Lower leg skin (tissue), 4 donors: ENCODE data around the gene RNF213. TPM values are rescaled to one million over a fixed set of nuclear protein-coding genes. Genes with fewer than 3 reads are reported as not detected.

Experiments
- DNase-seq, 2 donors: peaks; one replicate each; pipeline ENCODE4 v3.0.0-alpha.2; 2019; ENCODE audit warnings: low spot score in 2 of 2
- H3K4me3 ChIP-seq: fragments of 200-600 bp; sonication (generic); 2 replicates; pipeline ENCODE4 v1.5.1; 2017; ENCODE audit warnings: mild to moderate bottlenecking, low read depth; ENCODE audit not compliant: poor library complexity, severe bottlenecking
- POLR2A ChIP-seq, 2 donors: fragments of 450-650 bp; IDR thresholded peaks; one replicate each; pipeline ENCODE4 v1.6.1; 2016 to 2017; ENCODE audit warnings: antibody characterized with exemption in 2 of 2, mild to moderate bottlenecking in 1 of 2, moderate library complexity in 1 of 2
- WGBS, 2 donors: methylation state at CpG; one replicate each; pipeline ENCODE4 v1.1.5; 2018; 5-methylcytosine and 5-hydroxymethylcytosine counted together
- intact Hi-C: fragments of 100-400 bp; cut with DNase I; formaldehyde crosslinking; loops from one replicate; pipeline ENCODE4 v1.15.0; 2023; ENCODE audit warnings: low total_unique reads
- total RNA-seq, 4 donors: library from RNA; depleted of rRNA; stranded (reverse); fragments of >200 nt; gene quantifications; one replicate each; pipeline ENCODE4 v1.1.0, GENCODE V29; 2016
- TF ChIP-seq, protein P1 (sequence below), 3 donors: fragments of 450-650 bp; IDR thresholded peaks; one replicate each; pipeline ENCODE4 v1.5.1; 2016; ENCODE audit warnings: antibody characterized with exemption in 3 of 3, mild to moderate bottlenecking in 3 of 3, moderate library complexity in 2 of 3

RNF213 gene
- total RNA-seq, 4 donors from 2014 or later: 48.4 to 103 (median 59.8) TPM

DNA sequence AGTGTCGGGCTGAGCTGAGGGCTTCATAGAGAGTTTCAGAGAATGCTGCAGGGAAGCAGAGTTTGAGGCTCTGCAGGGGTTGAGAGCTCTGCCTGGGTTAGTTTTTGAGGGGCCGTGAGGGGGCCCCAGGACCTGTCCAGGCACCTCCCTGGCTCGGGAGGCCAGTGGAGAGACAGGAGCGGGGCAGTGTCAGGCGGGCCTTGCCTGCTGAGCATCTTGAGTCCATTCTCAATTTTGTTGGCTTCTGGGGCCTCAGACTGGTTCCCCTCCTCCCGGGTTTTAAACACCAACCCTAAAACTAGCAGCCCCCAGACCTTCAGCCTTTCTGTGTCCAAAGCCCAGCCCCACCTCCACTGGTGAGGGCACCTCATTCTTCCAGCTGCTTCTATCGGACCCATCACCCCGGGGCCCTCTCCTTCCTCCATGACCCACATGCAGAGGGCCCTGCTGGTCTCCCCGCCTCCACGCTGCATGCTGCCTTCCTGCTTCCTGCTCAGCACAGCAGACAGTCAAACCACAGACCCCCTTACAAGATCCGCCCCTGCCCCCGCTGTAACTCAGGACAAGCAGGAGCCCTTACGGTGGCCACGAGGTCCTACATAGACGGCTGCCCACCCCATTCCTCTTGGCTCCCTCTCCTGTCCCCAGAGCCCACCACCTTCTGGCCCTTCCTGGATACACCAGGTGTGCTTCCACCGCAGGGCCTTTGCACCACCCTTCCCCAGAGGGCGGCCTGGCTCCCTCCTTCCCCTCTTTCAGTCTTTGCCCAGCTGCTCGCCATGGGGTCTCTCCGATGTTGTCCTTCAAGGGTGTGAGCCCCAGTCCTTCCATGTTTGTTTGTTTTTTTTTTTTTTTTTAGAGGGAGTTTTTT, 3.8 kb downstream of the RNF213 start:
- DNase-seq: no peak
- intact Hi-C loops: no loop called here
- no peak overlapping the region for H3K4me3 ChIP-seq
- WGBS, 2 donors: 87 to 90% methylated on average over 19 of the region's 19 CpGs
- TF ChIP-seq, protein P1, sequence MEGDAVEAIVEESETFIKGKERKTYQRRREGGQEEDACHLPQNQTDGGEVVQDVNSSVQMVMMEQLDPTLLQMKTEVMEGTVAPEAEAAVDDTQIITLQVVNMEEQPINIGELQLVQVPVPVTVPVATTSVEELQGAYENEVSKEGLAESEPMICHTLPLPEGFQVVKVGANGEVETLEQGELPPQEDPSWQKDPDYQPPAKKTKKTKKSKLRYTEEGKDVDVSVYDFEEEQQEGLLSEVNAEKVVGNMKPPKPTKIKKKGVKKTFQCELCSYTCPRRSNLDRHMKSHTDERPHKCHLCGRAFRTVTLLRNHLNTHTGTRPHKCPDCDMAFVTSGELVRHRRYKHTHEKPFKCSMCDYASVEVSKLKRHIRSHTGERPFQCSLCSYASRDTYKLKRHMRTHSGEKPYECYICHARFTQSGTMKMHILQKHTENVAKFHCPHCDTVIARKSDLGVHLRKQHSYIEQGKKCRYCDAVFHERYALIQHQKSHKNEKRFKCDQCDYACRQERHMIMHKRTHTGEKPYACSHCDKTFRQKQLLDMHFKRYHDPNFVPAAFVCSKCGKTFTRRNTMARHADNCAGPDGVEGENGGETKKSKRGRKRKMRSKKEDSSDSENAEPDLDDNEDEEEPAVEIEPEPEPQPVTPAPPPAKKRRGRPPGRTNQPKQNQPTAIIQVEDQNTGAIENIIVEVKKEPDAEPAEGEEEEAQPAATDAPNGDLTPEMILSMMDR (IDR thresholded peaks at IDR 0.05): no peak
- TF ChIP-seq POLR2A (IDR thresholded peaks at IDR 0.05): no peak

DNA sequence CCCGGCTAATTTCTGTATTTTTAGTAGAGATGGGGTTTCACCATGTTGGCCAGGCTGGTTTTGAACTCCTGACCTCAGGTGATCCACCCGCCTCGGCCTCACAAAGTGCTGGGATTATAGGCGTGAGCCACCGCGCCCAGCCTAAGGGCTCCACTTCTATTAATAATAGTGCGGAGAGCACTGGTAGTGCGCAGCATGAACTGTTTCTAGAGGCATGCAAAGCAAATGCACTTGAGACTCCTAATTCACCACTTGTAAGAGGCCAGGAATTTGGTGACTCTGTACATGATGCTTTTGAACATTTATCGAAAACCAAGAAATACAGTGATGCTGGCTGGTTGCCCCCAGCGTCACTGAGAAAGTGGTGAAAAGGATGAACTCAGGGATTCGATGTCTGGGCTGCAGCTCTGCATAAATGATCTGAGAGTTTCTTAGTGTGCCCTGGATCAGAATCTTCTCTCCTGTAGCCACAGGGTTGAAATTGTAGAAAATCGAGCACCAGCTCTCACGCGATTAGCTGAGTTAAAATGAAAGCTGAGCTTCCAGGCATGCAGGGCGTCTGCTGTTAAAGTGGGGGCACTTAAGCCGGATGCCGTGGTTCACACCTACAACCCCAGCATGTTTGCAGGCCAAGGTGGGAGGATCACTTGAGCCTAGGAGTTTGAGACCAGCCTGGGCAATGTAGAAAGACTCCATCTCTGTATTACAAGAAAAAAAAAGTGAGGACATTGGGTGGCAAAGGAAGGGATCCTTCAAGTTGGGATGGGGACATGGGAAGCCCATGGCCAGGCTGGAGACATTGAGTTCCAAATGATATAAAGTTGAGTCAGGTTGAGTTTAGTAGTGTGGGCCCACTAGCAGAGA, 4.8 kb downstream of the RNF213 start:
- intact Hi-C loops: no loop called here
- TF ChIP-seq, protein P1 (IDR thresholded peaks at IDR 0.05): no peak
- H3K4me3 ChIP-seq: no peak overlapping the region
- no peak for DNase-seq
- 91% methylated on average over 17 of the region's 17 CpGs for WGBS, 2 donors

GRCh38 chr17:80267391-80267790, 6.7 kb downstream of the RNF213 start:
- intact Hi-C loops: no loop called here
- 93 to 95% methylated on average over 6 of the region's 6 CpGs for WGBS, 2 donors

GRCh38 chr17:80268427-80268826, 7.8 kb downstream of the RNF213 start:
- no peak for TF ChIP-seq POLR2A (IDR thresholded peaks at IDR 0.05)
- TF ChIP-seq, protein P1 (IDR thresholded peaks at IDR 0.05): no peak
- DNase-seq: no peak
- 73 to 88% methylated on average over 4 of the region's 4 CpGs for WGBS, 2 donors
- no peak overlapping the region for H3K4me3 ChIP-seq
- intact Hi-C loops: no loop called here

More at GRCh38 chr17:80267391-80267790, 6.7 kb downstream of the RNF213 start:
- TF ChIP-seq, protein P1 (IDR thresholded peaks at IDR 0.05): no peak
- TF ChIP-seq POLR2A (IDR thresholded peaks at IDR 0.05): no peak
- no peak for DNase-seq
- no peak overlapping the region for H3K4me3 ChIP-seq

- TF ChIP-seq, protein P1 (IDR thresholded peaks at IDR 0.05): no peak
- no peak for TF ChIP-seq POLR2A (IDR thresholded peaks at IDR 0.05)
- no peak overlapping the region for H3K4me3 ChIP-seq
- DNase-seq: no peak
- 45 to 90% methylated on average over 2 of the region's 2 CpGs for WGBS, 2 donors
- intact Hi-C loops: no loop called here
Observed at GRCh38 chr17:80269405-80269807, 8.8 kb downstream of the RNF213 start.
